Measurements from ENCODE around the gene NKAIN2. TPM values are rescaled to one million over a fixed set of nuclear protein-coding genes. Genes with fewer than 3 reads are reported as not detected.
"Not testable (repeated sequence)": the region's sequence is repeated elsewhere in the genome, so short reads cannot be mapped to it uniquely, and the experiment has no call there.

The NKAIN2 gene
- total RNA-seq, 2 donors from 2014 or later, result not detected

DNA sequence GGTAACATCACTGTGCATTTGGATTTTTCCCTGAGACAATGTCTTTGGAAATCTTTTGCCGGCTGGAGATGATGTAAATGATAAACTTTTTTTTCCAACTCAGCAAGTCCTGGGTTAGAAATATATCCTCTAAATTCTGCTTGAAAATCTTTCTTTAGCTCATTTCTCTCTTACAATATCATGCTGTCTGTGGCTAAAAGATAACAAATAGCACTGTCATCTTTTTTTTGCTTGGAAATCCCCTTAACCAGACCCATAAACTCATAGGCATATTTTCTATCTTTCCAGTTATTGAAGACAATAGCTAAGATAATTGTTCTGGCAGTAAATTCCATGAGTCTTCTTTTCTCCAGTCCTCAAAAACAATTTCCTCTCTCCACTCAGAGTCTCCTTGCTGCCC lies 481.5 kb downstream of the NKAIN2 start:
- Mint-ChIP-seq H3K27me3 (no peaks in the 10 kb centered on the region), H3K27ac (no peak overlapping the region), H3K9me3 (peaks cover 8% of the 10 kb centered on the region)

DNA sequence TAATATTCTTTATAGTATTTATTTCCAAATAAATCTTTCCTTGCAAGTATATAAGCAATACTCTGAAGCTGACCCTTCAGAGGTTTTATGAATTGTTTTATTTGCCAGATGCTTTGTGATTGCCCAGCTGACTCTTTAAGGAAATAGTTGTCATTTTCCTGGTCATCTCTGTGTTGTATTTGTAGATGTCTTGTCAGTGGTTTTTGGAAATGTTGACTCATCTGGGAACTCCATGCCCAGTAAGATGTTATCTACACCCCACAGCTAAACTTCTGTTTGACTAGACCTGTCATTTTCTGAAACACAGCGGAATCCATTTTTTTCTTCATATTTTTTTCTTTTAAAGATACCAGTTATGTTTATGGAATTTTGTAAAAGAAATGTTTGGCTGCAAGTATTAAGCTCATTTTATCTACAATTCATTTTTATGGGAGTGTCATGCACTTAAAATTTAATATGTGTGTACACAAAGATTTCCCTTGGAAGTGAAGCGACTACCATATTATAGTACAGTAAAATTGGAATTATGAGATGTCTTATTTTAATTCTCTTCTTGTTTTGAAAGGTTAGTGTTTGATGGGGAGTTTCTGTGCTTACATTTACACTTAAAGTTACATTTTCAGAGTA lies 491.0 kb downstream of the NKAIN2 start:
- no peaks in the 10 kb centered on the region for H3K4me1 Mint-ChIP-seq
- no peaks in the 10 kb centered on the region for H3K27me3 Mint-ChIP-seq
- no peak overlapping the region for H3K4me3 Mint-ChIP-seq
- H3K27ac Mint-ChIP-seq, result no peak overlapping the region
- H3K36me3 Mint-ChIP-seq (ENCODE audit: low read depth), result no peaks in the 10 kb centered on the region
- peaks cover 3% of the 10 kb centered on the region for H3K9me3 Mint-ChIP-seq
- ATAC-seq (replicated peaks), result no peak

More for the DNA sequence above, 481.5 kb downstream of the NKAIN2 start:
- no peak overlapping the region for H3K4me3 Mint-ChIP-seq
- H3K4me1 Mint-ChIP-seq, result no peaks in the 10 kb centered on the region
- no peak for ATAC-seq (replicated peaks)
- H3K36me3 Mint-ChIP-seq (ENCODE audit: low read depth), result no peaks in the 10 kb centered on the region

DNA sequence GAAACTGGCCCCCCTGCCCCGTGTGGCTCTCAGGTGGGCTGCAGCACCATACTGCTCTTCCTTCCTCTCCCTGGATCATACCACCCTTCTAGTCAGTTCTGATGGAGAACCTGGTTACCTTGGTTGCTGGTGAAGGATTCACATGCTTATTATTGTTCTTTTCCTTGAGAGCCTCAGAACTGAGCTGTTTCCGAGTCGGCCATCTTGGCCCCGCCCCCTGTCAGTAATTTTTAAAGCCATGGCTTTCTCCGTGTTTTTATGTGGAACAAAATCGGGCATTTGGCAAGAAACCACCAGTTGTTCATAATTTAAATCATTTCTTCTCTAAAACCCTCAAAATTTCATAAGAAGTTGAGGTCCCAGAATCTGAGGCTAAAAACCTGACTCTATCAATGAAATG lies 493.8 kb downstream of the NKAIN2 start:
- Mint-ChIP-seq H3K4me1 (no peaks in the 10 kb centered on the region), H3K9me3 (no peaks in the 10 kb centered on the region), H3K27ac (no peak overlapping the region), H3K27me3 (no peaks in the 10 kb centered on the region), H3K4me3 (no peak overlapping the region), H3K36me3 (ENCODE audit: low read depth) (no peaks in the 10 kb centered on the region)
- no peak for ATAC-seq (replicated peaks)

DNA sequence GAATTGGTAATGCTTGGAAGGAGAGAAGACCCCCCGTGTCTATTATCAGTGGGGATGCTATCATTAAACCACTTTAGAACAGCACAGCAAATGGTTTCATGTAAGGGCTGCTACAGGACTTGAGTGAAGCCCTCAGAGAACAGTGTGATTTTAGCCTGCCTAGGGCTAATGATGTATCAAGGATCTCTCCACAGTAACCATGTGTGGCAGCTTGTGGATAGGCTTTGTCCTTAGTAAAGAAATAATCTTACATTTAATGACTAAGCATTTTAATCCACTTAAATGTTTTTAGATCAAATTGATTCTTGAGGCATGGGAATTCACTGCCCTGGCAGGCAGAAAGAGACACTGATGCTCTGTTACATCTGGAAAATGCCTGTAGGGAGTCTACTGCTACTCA lies 495.1 kb downstream of the NKAIN2 start:
- Mint-ChIP-seq H3K9me3 (no peaks in the 10 kb centered on the region), H3K4me1 (no peaks in the 10 kb centered on the region), H3K36me3 (ENCODE audit: low read depth) (no peaks in the 10 kb centered on the region), H3K27me3 (no peaks in the 10 kb centered on the region), H3K27ac (no peak overlapping the region), H3K4me3 (no peak overlapping the region)
- ATAC-seq (replicated peaks), result no peak

DNA sequence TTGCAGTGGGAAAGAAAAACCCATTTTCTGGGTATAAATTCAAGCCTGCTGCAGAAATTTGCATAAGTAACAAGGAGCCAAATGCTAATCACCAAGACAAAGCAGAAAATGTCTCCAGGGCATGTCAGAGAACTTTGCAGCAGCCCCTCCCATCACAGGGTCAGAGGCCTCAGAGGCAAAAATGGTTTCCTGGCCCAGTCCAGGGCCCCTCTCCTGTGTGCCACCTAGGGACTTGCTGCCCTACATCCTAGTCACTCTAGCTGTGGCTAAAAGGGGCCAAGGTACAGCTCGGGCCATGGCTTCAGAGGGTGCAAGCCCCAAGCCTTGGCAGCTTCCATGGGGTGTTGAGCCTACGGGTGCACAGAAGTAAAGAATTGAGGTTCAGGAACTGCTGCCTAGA lies 497.2 kb downstream of the NKAIN2 start:
- H3K36me3 Mint-ChIP-seq (ENCODE audit: low read depth); H3K9me3 Mint-ChIP-seq; ATAC-seq (replicated peaks); H3K27me3 Mint-ChIP-seq; H3K27ac Mint-ChIP-seq; H3K4me1 Mint-ChIP-seq; H3K4me3 Mint-ChIP-seq: not testable (repeated sequence)

DNA sequence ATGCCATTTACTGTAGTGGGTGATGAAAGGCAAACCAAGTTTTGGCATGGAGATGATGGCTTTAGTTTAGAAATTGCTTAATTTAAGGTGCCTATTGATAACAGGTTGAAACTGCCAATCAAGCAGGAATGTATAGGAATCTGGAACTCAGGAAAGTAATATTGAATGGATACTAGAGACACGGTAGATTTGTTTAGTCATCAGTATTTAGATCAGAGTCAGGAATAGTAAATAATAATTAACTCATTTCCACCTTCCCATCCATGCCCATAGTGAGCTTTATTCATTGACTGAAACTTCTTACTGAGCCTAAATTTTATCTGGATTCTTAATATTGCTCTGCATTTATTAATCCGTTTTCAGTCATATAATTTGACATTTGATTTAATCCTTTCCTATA lies 500.3 kb downstream of the NKAIN2 start:
- H3K27me3 Mint-ChIP-seq, result no peaks in the 10 kb centered on the region
- no peaks in the 10 kb centered on the region for H3K9me3 Mint-ChIP-seq
- no peaks in the 10 kb centered on the region for H3K36me3 Mint-ChIP-seq (ENCODE audit: low read depth)
- H3K4me1 Mint-ChIP-seq, result no peaks in the 10 kb centered on the region
- H3K27ac Mint-ChIP-seq, result no peak overlapping the region
- H3K4me3 Mint-ChIP-seq, result no peak overlapping the region
- no peak for ATAC-seq (replicated peaks)

DNA sequence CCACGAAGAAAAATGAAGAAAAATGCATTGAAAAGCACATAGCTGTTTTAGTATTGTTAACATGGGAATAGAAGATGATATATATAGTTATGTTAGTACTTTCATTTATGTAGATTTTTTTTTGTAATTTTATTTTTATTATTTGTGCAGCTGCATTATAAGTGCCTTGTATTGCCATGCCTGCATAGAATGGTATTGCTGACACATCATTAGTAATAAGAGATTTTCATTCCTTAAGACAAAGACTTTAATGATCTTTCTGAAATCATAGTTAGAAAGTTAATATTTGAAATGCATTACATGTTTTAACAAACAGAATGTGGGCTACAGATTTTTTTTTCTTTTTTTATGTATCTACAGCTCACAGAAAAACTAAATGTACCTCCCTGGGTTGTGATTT lies 506.5 kb downstream of the NKAIN2 start:
- ATAC-seq (replicated peaks), result no peak
- no peak overlapping the region for H3K4me3 Mint-ChIP-seq
- H3K9me3 Mint-ChIP-seq, result no peaks in the 10 kb centered on the region

DNA sequence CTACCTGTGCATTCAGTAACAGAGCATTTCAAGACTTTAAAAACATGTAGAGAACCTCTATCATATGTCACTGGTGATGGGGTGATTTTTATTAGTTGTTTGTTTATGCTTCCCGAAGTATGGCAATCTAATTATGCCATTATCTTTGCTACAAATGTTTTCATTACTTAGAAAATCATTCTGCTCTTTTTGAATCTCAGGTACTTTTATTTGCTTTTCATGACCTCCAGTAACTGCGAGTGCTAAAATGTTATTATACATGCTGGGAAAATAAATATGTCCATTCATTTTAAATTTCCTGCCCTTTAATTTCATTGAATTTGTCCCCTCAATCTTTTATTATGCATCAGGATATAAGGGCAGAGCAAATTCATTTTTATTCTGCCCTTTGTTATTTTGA lies 515.7 kb downstream of the NKAIN2 start:
- Mint-ChIP-seq H3K9me3 (no peaks in the 10 kb centered on the region), H3K27me3 (no peaks in the 10 kb centered on the region), H3K27ac (no peak overlapping the region), H3K4me3 (no peak overlapping the region), H3K36me3 (ENCODE audit: low read depth) (no peaks in the 10 kb centered on the region), H3K4me1 (no peaks in the 10 kb centered on the region)
- no peak for ATAC-seq (replicated peaks)

More for the DNA sequence above, 506.5 kb downstream of the NKAIN2 start:
- H3K4me1 Mint-ChIP-seq, result no peaks in the 10 kb centered on the region
- no peaks in the 10 kb centered on the region for H3K36me3 Mint-ChIP-seq (ENCODE audit: low read depth)
- H3K27me3 Mint-ChIP-seq, result no peaks in the 10 kb centered on the region
- H3K27ac Mint-ChIP-seq, result no peak overlapping the region

DNA sequence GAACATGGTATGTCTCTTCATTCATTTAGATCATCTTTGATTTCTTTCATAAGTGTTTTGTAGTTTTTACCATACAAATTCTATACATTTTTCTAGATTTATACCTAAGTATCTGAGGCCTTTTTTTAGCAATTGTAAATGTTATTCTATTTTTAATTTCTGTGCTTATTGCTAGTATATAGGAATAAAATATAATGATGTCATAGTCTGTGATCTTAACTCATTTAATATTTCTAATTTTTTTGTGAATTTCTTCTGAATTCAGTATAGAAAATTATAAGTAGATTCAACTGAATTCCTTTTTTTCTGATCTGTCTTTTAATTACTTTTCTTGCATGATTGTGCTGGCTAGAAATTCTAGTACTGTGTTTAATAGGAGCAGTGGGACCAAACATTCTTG lies 520.6 kb downstream of the NKAIN2 start:
- no peaks in the 10 kb centered on the region for H3K36me3 Mint-ChIP-seq (ENCODE audit: low read depth)
- ATAC-seq (replicated peaks), result no peak
- H3K4me3 Mint-ChIP-seq, result no peak overlapping the region
- H3K9me3 Mint-ChIP-seq, result no peaks in the 10 kb centered on the region
- H3K27me3 Mint-ChIP-seq, result no peaks in the 10 kb centered on the region
- H3K27ac Mint-ChIP-seq, result no peak overlapping the region
- H3K4me1 Mint-ChIP-seq, result no peaks in the 10 kb centered on the region

DNA sequence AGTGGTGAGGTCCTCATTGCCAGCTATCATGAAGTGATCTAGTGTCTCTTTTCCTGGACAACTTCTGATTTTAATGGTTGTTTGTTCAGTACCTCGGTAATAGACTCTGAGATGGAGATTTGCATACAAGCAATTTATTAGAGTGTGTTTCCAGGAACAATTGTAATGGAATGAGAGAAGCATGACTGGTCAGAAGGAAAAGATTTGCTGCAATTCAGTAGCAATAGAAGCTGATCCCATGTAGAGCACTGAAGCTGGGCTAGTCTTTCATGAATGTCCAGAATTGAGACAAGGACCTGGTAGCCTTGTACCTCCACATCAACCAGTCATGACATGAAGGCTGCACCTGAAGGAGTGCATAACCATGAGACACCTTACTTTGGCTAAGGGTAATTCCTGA lies 526.5 kb downstream of the NKAIN2 start:
- Mint-ChIP-seq H3K9me3 (no peaks in the 10 kb centered on the region), H3K36me3 (ENCODE audit: low read depth) (no peaks in the 10 kb centered on the region), H3K27me3 (no peaks in the 10 kb centered on the region), H3K4me3 (no peak overlapping the region), H3K4me1 (no peaks in the 10 kb centered on the region), H3K27ac (no peak overlapping the region)
- no peak for ATAC-seq (replicated peaks)

DNA sequence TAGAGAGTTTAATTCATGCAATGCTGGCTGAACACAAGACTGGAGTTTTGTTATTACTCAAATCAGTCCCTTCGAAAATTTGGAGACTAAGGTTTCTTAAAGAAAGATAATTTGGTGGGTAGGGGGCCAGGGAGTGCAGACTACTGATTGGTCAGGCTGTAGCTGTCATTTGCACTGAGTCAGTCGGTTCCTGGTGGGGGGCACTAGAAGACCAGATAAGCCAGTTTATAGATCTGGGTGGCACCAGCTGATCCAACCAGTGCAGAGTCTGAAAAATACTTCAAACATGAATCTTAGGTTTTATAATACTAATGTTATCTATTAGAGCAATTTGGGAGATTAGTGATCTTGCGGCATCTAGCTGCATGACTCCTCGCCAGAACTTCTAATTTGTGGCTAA lies 530.7 kb downstream of the NKAIN2 start:
- Mint-ChIP-seq H3K27ac (no peak overlapping the region), H3K4me1 (no peaks in the 10 kb centered on the region), H3K4me3 (no peak overlapping the region), H3K9me3 (no peaks in the 10 kb centered on the region), H3K36me3 (ENCODE audit: low read depth) (no peaks in the 10 kb centered on the region), H3K27me3 (no peaks in the 10 kb centered on the region)
- no peak for ATAC-seq (replicated peaks)

DNA sequence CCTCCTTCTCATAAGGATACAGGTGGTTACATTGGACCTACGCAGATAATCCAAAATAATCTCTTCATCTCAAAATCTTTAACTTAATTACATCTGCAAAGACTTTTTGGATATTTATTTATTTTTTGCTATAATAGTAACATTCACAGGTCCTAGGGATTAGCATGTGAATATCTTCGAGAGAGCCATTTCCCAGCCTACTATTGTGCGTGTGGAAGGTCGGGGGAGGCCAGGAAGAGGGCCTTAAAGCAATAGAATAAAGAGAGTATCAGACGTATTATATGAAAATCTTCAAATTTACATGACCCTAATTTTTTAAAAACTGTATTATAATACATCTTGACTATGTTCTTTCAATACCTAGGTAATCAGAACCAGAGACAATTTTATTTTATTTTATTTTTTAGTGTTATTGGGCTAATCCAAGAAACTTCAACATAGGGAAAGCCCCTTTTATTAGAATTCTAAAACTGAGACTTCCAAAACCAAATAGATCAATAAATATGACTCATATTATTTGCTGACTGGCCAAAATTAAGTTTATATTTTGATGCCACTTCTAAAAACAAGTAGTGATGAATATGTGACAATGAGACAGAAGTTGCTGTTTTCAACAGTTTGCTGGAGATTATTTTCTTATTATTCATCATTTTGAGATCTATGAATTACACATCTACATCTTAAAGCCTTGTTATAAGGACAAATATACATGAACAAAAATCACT lies 536.1 kb downstream of the NKAIN2 start:
- H3K4me3 Mint-ChIP-seq, result no peak overlapping the region
- no peaks in the 10 kb centered on the region for H3K9me3 Mint-ChIP-seq
- no peaks in the 10 kb centered on the region for H3K36me3 Mint-ChIP-seq (ENCODE audit: low read depth)
- no peak overlapping the region for H3K27ac Mint-ChIP-seq
- H3K27me3 Mint-ChIP-seq, result no peaks in the 10 kb centered on the region
- no peak for ATAC-seq (replicated peaks)
- H3K4me1 Mint-ChIP-seq, result no peaks in the 10 kb centered on the region

DNA sequence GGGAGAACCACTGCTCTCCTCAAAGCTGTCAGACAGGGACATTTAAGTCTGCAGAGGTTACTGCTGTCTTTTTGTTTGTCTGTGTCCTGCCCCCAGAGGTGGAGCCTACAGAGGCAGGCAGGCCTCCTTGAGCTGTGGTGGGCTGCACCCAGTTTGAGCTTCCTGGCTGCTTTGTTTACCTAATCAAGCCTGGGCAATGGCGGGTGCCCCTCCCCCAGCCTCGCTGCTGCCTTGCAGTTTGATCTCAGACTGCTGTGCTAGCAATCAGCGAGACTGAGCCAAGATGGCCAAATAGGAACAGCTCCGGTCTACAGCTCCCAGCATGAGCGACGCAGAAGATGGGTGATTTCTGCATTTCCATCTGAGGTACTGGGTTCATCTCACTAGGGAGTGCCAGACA lies 544.7 kb downstream of the NKAIN2 start:
- not testable (repeated sequence) for H3K36me3 Mint-ChIP-seq (ENCODE audit: low read depth)

DNA sequence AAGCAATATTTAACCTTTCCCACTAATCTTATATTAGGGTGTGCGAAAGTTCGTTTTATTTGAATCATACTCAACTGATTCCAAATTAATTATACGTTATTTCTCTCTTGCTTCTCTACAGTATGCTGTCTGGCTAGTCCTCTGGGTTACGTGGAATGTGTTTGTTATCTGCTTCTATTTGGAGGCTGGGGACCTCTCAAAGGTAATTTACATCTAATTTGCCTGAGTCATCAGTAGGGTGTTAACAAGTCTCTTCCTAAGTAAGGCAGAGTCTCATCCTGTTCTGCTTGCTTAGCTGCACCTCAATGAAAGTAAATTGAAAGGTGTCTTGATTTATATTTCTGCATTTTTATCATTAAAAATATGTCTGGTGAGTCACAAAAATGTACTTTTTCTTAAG lies 551.5 kb downstream of the NKAIN2 start:
- H3K27ac Mint-ChIP-seq, result no peak overlapping the region
- no peaks in the 10 kb centered on the region for H3K27me3 Mint-ChIP-seq
- no peaks in the 10 kb centered on the region for H3K36me3 Mint-ChIP-seq (ENCODE audit: low read depth)
- ATAC-seq (replicated peaks), result no peak
- H3K4me1 Mint-ChIP-seq, result no peaks in the 10 kb centered on the region
- H3K4me3 Mint-ChIP-seq, result no peak overlapping the region
- peaks cover 4% of the 10 kb centered on the region for H3K9me3 Mint-ChIP-seq

More for the DNA sequence above, 544.7 kb downstream of the NKAIN2 start:
- not testable (repeated sequence) for H3K4me3 Mint-ChIP-seq; H3K4me1 Mint-ChIP-seq; H3K27ac Mint-ChIP-seq; ATAC-seq (replicated peaks); H3K9me3 Mint-ChIP-seq; H3K27me3 Mint-ChIP-seq

DNA sequence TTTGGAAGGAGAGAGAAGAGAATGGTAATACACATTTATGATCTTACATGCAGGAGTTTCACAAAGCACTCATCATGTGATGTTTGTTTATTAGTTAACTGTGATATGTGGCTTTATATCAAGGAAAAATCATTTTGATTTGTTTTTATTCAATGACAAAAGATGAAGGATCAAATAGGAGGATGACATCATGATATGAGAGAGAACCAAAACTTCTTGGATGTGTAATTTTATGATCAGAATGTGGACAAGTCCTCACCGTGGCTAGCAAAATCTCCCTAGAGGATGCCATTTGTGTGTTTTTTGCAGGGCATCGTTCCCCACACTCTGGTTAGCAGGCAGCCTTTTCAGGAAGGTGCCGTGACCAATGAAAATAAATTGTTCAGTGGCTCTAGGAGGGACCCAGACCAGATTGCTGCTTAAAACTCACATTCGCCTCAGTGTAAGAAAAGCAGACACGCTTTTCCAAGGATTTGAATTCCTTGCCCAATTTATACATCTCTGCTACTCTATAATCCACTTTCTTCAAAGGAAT lies 552.7 kb downstream of the NKAIN2 start:
- H3K4me1 Mint-ChIP-seq, result no peaks in the 10 kb centered on the region
- ATAC-seq (replicated peaks), result no peak
- no peak overlapping the region for H3K4me3 Mint-ChIP-seq
- H3K9me3 Mint-ChIP-seq, result peaks cover 4% of the 10 kb centered on the region
- H3K27ac Mint-ChIP-seq, result no peak overlapping the region
- no peaks in the 10 kb centered on the region for H3K27me3 Mint-ChIP-seq
- no peaks in the 10 kb centered on the region for H3K36me3 Mint-ChIP-seq (ENCODE audit: low read depth)

Data from activated T-helper 17 cell treated with anti-CD3 and anti-CD28 coated beads, Interleukin-2, amount 50 U/mL, for 72 hours (primary cell).